HG02970 (cell line): Measurements from ENCODE around the gene RYR3.

Source experiments
- ATAC-seq: cut with Tn5 transposase; IDR thresholded peaks from one replicate; pipeline ENCODE4 v1.9.1; 2021; ENCODE audit warnings: mild to moderate bottlenecking, moderate library complexity, moderate number of reproducible peaks; ENCODE audit not compliant: unreplicated experiment, low FRiP score

The RYR3 gene

GRCh38 chr15:33629647-33630046, 318.9 kb downstream of the RYR3 start:
- no peak for ATAC-seq

- no peak for ATAC-seq
Measured at GRCh38 chr15:33636234-33636633, 325.5 kb downstream of the RYR3 start.

GRCh38 chr15:33636958-33637357, 326.2 kb downstream of the RYR3 start:
- ATAC-seq: no peak

DNA sequence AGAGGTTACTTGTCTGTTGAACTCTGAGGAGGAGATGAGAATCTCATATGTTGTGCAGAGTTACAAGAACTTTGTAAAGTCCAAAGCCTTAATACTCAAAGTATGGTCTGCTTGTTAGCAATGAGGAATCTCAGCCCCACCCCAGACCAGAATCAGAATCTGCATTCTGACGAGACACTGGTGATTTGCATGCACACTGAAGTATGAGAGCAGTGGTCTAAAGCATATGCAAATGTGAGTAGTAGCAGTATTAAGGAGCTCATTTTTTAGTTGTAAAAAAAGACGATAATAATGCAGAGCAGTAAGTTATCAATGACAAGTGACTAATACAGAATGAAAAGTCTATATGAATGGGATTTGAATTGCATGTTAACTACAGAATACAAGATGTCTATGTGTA, 327.7 kb downstream of the RYR3 start:
- ATAC-seq: no peak

DNA sequence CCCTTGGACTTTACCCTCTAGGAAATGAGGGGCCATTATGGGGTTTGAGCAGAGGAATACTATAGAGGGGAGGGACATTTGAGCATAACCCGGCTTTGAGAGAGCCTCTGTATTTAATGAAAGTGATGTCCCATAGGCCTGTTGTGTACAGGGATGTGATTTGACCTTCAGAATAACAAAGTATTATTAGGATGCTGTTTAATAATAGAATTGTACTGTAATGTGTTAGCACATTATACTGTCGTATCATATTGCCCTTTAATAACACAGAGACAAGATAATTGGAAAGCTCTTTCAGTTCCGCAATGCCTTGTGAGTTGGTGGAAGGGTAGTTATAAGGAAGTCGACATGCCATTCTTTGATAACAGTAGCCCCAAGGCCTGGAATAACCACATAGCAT, 328.3 kb downstream of the RYR3 start:
- ATAC-seq: no peak

DNA sequence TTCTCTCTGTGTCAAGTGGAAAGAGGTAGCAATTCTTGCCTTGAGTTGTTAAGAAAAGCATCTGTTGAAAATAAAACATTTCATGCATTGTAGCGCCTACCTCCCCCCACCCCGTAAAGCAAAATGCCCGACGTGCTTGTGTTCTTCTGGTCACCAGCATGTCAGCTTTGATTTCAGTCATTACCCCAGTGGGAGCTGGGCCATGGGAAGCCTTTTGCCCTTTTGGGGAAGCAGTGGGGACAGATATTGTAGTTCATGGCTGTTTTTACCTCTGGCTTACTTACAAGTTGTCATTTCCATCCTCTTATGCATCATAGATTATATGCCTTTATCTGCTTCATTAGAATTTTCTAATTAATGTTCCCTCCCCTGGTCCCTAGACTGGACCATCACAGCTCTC, 328.7 kb downstream of the RYR3 start:
- ATAC-seq: no peak

GRCh38 chr15:33639978-33640377, 329.2 kb downstream of the RYR3 start:
- no peak for ATAC-seq

DNA sequence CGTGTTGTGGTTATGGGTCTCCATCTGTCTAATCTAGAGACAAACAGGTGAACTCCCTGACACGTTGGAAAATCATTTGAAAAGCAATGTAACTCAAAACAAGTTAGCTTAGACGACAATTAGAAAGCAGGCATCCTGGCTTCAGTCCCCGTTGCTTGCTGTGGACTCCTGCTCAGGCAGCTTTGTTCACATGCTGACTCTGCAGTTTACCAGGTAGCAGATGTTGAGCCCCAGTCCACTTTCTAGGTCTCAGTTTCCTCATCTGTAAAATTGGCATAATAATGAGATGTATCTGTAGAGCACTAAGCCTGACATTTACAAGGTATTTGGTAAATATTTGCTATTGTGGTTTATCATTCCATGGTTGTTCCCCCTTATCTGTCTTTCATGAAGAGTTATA, 330.3 kb downstream of the RYR3 start:
- ATAC-seq: no peak

DNA sequence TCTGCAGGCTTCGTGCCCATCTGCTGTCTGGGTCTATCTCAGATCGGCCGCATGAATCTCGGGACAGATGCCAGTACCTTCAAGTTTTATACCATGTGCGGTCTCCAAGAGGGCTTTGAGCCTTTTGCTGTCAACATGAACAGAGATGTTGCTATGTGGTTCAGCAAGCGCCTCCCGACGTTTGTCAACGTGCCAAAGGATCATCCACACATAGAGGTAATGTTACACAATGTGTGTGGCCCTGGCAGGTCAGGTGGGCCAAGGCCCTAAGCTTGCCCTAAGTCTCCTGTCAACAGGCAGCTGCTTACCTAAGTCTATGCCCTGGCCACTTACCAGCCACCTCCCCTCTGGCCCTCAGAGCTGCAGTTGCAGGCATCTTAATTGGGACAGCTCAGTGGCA, 333.5 kb downstream of the RYR3 start:
- no peak for ATAC-seq

DNA sequence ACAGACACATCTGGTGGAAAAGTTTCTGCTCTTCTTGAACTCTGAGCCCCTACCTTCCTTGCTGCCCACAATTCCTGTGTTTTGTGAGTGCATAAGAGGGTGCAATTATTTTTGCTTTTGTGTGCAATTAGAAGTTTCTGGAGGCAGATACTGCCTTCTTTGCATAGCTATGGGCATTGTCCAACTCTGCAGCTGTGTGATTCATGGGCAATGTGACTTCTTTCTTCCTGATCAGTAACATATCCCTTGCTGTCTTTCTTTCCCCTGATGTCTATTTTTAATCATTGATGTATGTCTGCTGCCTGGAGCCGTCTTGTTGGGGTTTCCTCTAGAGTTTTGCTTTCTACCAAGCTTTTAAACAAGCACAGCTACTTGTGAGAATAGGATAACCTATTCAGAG, 336.0 kb downstream of the RYR3 start:
- no peak for ATAC-seq

DNA sequence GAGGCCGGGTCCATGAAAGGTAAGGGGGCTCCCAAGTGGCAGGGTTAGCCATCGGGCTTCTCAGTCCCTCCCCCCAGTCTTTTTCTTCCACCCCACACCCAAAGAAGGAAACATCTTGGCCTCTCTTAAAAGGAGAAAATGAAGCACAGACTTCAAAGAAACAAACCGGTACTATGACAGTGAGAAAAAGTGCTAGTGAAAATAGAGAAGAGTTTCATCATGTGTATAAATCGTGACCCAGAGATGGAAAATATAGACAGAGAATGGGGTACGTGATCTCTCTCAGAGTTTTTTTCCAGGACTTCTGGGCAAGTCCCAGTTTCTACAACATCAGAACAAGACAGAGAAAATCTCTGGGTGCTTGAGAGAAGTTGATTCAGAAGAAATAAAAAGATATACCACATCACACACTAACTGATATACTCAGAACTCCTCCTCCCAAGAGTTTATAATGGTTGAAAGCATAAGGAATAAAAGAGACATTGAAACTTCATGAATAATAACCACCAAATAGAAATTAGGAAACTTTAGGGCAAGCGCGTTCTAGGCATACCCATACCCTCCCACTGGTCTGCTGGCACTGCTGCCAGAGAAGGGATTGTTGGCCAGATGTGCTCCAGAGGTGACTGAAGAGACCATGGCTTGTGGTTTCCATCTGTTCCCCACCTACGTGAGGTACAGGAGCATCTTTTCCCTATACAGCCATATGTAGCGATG, 338.6 kb downstream of the RYR3 start:
- ATAC-seq: no peak

GRCh38 chr15:33654860-33655259, 344.1 kb downstream of the RYR3 start:
- no peak for ATAC-seq

DNA sequence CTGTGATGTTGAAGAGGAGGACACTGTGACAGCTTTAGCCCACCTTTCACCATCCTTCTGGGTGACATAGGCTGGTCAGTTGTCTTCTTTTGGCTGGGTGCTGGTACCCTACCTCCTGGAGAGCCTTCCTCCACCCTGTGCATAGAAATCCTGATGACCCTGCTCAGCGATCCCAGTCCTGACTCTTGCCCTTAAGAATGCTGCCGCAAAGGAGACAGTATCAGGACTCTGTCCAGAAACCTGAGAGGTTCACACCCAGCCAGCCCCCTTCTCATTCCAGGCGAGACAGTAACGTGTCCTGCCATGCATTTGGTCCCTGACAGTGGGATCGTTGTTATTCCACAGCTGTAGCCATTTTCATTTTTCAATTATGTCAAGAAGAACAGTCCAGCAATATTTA, 344.7 kb downstream of the RYR3 start:
- ATAC-seq: no peak

GRCh38 chr15:33656168-33656567, 345.4 kb downstream of the RYR3 start:
- ATAC-seq: no peak

DNA sequence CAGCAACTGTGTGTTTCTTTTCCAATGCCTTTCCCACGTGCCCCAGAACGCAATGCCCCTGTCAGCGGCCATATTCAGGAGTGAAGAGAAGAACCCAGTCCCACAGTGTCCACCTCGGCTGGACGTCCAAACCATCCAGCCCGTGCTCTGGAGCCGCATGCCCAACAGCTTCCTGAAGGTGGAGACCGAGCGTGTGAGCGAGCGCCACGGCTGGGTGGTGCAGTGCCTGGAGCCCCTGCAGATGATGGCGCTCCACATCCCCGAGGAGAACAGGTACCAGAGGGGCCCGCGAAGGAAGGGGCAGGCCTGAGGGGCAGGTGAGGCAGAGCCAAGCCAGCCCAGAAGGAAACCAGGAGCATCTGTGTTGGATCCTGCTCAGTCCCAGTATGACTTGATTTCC, 349.4 kb downstream of the RYR3 start:
- no peak for ATAC-seq

- ATAC-seq: no peak
Measured at GRCh38 chr15:33662014-33662413, 351.2 kb downstream of the RYR3 start.

GRCh38 chr15:33664947-33665346, 354.2 kb downstream of the RYR3 start:
- no peak for ATAC-seq

GRCh38 chr15:33670567-33670966, 359.8 kb downstream of the RYR3 start:
- no peak for ATAC-seq

- peak; percentile 68 for ATAC-seq
Measured at GRCh38 chr15:33671456-33671855, 360.7 kb downstream of the RYR3 start.

- ATAC-seq: no peak
Measured at GRCh38 chr15:33675246-33675645, 364.5 kb downstream of the RYR3 start.

- ATAC-seq: no peak
Measured at GRCh38 chr15:33677238-33677830, 366.6 kb downstream of the RYR3 start.

DNA sequence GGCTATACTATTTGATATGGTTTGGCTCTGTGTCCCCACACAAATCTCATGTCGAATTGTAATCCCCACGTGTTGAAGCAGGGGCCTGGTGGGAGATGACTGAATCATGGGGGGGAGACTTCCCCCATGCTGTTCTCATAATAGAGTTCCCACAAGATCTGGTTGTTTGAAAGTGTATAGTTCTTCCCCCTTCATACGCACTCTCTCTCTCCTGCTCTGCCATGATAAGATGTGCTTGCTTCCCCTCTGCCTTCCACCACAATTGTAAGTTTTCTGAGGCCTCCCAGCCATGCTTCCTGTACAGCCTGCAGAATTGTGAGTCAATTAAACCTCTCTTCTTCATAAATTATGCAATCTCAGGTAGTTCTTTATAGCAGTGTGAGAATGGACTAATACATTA, 367.4 kb downstream of the RYR3 start:
- no peak for ATAC-seq
